GM20000 (cell line): ENCODE data around the gene DLG4.

Experiments
- DNase-seq: peaks from one replicate; pipeline ENCODE4 v3.0.0; 2012; ENCODE audit warnings: low spot score
- CTCF ChIP-seq: IDR thresholded peaks from 2 replicates; pipeline ENCODE4 v1.5.1; 2012; ENCODE audit warnings: mild to moderate bottlenecking, control low read depth; ENCODE audit errors: extremely low read depth, missing control alignments

DLG4 gene

DNA sequence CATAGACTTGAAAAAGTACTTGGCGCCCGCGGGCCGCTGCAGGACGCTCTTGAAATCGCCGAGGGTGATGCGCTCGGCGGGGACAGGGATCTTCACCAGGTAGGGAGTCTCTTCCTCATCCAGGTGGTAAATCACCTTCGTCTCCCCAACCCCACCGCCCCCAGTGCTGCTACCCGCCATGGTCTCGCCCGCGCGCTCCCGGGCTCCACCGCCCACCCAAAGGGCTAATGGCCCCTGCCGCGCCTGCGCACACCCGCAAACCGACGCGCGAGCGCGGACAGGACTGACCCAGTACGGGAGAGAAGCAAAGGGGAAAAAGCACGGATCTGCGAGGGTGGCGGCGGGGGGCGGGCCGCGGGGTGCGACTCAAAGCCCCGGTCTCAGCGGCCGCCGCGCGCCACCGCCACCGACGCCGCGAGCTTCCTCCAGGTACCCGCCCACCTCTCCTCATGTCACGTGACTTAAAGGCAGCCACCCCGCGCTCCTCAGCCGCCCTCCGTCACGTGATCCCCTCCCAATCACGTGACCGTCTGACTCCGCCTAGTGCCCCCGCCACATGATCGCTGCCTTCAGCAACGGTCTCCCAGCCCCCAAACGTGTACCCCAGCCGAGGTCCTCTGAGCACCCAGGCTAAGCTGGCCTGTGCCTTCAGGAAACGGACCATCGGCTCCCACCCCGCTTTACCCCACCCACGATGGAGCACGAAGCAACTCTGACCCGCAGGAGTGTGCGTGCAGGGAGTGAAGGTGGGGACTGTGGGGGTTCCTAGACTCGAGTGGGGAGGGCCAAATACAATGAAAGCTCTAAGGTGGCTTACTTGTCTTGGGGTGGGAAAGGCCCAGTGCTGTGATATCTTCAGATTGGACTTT lies 14.7 kb upstream of the DLG4 start, which contains the start of gene DVL2:
TSS of gene DVL2 (minus strand) at position 435 of the 869 bp plus-strand sequence. CDS start at position 180, 255 bp downstream.
- TF ChIP-seq CTCF = no peak
- DNase-seq = peak; percentile 98

DNA sequence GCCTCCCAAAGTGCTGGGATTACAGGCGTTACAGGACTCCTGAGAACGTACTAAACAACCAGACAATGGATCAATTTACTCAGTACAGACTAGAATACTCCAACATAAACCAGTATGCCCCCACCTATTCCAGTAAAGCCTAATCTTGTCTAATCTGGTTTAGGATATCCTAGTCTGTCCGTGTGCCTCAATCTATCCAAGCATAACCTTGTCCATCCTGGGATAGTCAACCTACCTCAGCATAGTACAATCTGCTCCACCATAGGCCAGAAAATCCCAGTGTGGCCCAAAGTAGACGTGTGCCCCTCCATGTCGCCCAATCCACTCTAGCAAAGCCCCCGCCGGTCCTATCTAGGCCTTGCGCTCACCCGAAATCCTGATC lies 14.1 kb upstream of the DLG4 start:
- no peak for TF ChIP-seq CTCF
- no peak for DNase-seq

- DNase-seq = no peak
- TF ChIP-seq CTCF = no peak
Observed at GRCh38 chr17:7232114-7232513, 12.5 kb upstream of the DLG4 start.

DNA sequence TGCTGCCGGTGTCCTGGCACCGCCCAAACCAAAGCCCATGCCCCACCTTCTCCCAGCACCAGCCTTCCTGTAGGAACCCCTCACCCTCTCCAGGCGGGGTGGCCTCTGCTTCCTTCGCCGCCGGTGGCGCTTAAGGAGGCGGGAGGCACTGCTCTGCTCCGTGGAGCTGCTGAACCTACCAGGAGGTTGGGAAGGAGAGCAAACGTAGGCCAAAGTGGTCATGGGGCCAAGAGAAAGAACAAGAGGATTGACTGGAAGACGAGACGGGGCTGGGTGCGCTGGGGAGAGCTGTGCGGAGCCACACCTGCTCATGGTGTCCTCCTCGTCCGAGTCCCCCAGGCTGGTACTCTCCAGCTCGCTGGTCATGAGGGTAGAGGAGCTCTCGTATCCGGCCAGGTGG lies 9.9 kb upstream of the DLG4 start:
- no peak for TF ChIP-seq CTCF
- DNase-seq = no peak

DNA sequence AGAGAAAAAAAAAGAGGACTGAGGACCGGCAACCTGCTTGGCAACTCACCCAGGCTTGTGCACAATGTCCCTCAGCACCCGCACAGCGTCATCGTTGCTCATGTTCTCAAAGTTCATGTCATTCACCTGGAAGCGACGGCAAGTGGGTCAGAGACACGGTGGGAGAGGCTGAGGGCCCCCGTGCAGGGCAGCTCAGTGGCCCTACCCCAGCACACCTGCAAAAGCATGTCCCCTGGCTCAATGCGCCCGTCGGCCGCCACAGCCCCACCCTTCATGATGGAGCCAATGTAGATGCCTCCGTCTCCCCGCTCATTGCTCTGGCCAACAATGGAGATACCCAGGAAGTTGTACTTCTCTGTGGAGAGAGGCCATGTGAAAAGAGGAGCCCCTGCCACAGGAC lies 9.3 kb upstream of the DLG4 start:
- no peak for DNase-seq
- no peak for TF ChIP-seq CTCF

DNA sequence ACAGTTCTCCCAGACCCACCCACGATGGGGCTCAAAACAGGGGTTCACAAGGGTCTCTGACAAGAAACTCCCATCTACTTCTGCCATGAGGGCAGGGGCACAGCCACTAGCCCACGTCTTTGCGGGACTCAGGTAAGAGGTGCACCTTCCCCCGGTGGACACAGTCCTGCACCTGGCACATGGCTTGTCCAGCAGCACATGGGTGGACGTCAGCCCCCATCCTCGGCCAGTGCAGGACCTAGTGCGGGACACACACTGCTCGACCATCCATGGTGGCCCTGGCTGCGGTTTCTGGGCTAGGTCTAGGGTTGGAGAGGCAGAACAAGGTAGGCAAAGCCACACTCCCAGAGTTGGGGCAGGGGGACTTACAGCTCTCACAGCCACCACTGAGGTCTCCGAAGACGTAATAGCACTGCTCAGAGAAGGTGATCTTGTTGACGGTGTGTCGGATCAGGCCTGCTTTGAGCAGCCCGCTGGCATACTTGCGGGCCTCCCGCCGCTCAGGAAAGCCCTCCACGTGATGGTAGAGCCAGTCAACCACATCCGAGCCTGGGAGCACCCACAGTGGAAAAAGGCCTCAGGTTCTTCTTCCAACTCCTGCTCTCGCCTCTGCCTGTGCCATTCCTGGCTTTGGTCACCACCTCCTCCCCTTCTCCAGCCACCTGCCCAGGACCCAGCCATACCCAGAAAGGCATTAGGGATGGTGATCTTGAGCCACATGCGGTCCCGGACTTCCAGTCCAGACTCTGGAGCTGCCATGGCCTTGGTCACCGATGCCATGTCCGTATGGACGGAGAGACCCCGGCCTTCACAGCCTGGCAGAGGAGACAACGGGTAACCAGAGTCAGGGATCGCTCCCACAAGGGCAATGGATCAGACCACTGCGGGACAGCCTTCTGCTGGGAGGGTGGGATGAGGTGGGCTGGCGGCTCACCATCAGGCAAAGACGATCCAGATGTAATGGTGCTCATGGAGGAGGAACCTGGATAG lies 7.4 kb upstream of the DLG4 start:
- no peak for DNase-seq
- TF ChIP-seq CTCF = no peak
